ENCODE data around the gene SPATA6.

SPATA6 gene

GRCh38 chr1:48422009-48422408 is 50.0 kb downstream of the SPATA6 start:
- TF ChIP-seq CTCF (IDR thresholded peaks at IDR 0.05; ENCODE audit: control insufficient read depth, extremely low read depth, insufficient read depth) = no peak
- H3K4me3 ChIP-seq (ENCODE audit: low read depth, low read length) = no peak overlapping the region
- DNase-seq (ENCODE audit: low read depth) = no peak

GRCh38 chr1:48418742-48419141 is 53.3 kb downstream of the SPATA6 start:
- no peak overlapping the region for H3K4me3 ChIP-seq (ENCODE audit: low read depth, low read length)
- no peak for TF ChIP-seq CTCF (IDR thresholded peaks at IDR 0.05; ENCODE audit: control insufficient read depth, extremely low read depth, insufficient read depth)

GRCh38 chr1:48415050-48415449 is 57.0 kb downstream of the SPATA6 start:
- no peak for TF ChIP-seq CTCF (IDR thresholded peaks at IDR 0.05; ENCODE audit: control insufficient read depth, extremely low read depth, insufficient read depth)
- no peak overlapping the region for H3K4me3 ChIP-seq (ENCODE audit: low read depth, low read length)
- no peak for DNase-seq (ENCODE audit: low read depth)

More at GRCh38 chr1:48418742-48419141, 53.3 kb downstream of the SPATA6 start:
- DNase-seq (ENCODE audit: low read depth) = no peak

GRCh38 chr1:48414264-48414663 is 57.7 kb downstream of the SPATA6 start:
- H3K4me3 ChIP-seq (ENCODE audit: low read depth, low read length) = no peak overlapping the region
- no peak for TF ChIP-seq CTCF (IDR thresholded peaks at IDR 0.05; ENCODE audit: control insufficient read depth, extremely low read depth, insufficient read depth)
- DNase-seq (ENCODE audit: low read depth) = no peak

- H3K4me3 ChIP-seq (ENCODE audit: low read depth, low read length) = no peak overlapping the region
- TF ChIP-seq CTCF (IDR thresholded peaks at IDR 0.05; ENCODE audit: control insufficient read depth, extremely low read depth, insufficient read depth) = no peak
- DNase-seq (ENCODE audit: low read depth) = no peak
Measured at GRCh38 chr1:48405940-48406339, 66.1 kb downstream of the SPATA6 start.

GRCh38 chr1:48405400-48405799 is 66.6 kb downstream of the SPATA6 start:
- H3K4me3 ChIP-seq (ENCODE audit: low read depth, low read length) = no peak overlapping the region
- TF ChIP-seq CTCF (IDR thresholded peaks at IDR 0.05; ENCODE audit: control insufficient read depth, extremely low read depth, insufficient read depth) = no peak
- DNase-seq (ENCODE audit: low read depth) = peak; percentile 75

GRCh38 chr1:48402599-48402998 is 69.4 kb downstream of the SPATA6 start:
- no peak for DNase-seq (ENCODE audit: low read depth)
- no peak for TF ChIP-seq CTCF (IDR thresholded peaks at IDR 0.05; ENCODE audit: control insufficient read depth, extremely low read depth, insufficient read depth)
- H3K4me3 ChIP-seq (ENCODE audit: low read depth, low read length) = no peak overlapping the region
